ES-I3 (cell line): Measurements from ENCODE around the gene MRPL37.
"Not testable (repeated sequence)": the region's sequence is repeated elsewhere in the genome, so short reads cannot be mapped to it uniquely, and the experiment has no call there.

Experiments
- H3K36me3 ChIP-seq: 2 replicates; pipeline ENCODE4 v1.6.1; 2013; ENCODE audit warnings: mild to moderate bottlenecking, low read length, control low read depth, moderate library complexity; ENCODE audit not compliant: insufficient read depth
- H3K4me1 ChIP-seq: 2 replicates; pipeline ENCODE4 v1.6.1; 2013; ENCODE audit warnings: mild to moderate bottlenecking, control low read depth, low read length; ENCODE audit not compliant: insufficient read depth
- H3K9ac ChIP-seq: 2 replicates; pipeline ENCODE4 v1.6.1; 2013; ENCODE audit warnings: low read depth, mild to moderate bottlenecking, low read length, moderate library complexity
- H3K9me3 ChIP-seq: 2 replicates; pipeline ENCODE4 v1.6.1; 2013; ENCODE audit warnings: mild to moderate bottlenecking, low read length, moderate library complexity; ENCODE audit not compliant: control insufficient read depth, insufficient read depth

MRPL37 gene

DNA sequence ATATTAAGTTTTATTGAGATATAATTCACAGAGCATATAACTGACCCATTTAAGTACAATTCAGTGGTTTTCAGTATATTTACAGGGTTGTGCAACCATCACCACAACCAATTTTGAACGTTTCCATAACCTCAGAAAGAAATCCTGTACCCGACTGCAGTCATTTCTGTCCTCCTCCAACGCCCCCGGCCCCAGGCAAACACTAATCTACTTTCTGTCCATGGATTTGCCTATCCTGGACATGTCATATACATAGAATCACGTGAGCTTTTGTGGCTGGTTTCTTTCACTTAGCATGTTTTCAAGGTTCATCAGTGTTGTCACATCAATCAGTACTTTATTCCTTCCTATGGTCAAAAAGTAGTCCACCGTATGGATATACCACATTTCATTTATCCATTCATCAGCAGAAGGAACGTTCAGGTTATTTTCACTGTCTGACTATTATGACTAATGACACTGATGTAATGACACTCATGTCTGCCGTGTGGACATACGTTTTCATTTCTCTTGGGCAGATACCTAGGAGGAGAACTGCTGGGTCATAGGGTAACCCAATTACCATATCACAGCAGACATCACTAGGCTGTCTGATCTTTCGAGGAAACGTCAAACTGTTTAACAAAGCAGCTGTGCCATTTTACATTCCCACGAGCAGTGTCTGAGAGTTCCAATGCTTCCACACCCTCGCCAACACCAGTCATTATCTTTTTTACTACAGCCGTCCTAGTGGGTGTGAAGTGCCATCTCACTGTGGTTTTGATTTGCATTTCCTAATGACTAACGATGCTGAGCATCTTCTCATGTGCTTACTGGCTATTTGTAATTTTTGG, 30.8 kb downstream of the MRPL37 start:
- Histone ChIP-seq H3K9me3 (no peaks in the 10 kb centered on the region), H3K36me3 (no peaks in the 10 kb centered on the region; the same call in 1 of the 2 replicates), H3K9ac (no peak overlapping the region), H3K4me1 (peaks cover 5% of the 10 kb centered on the region; the same call in 1 of the 2 replicates)

DNA sequence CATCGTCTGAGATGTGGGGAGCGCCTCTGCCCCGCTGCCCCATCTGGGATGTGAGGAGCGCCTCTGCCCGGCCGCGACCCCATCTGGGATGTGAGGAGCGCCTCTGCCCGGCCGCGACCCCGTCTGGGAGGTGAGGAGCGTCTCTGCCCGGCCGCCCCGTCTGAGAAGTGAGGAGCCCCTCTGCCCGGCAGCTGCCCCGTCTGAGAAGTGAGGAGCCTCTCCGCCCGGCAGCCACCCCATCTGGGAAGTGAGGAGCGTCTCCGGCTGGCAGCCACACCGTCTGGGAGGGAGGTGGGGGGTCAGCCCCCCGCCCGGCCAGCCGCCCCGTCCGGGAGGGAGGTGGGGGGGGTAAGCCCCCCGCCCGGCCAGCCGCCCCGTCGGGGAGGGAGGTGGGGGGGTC, 33.2 kb downstream of the MRPL37 start:
- not testable (repeated sequence) for H3K9ac ChIP-seq, H3K4me1 ChIP-seq, H3K9me3 ChIP-seq
- peaks cover 12% of the 10 kb centered on the region for H3K36me3 ChIP-seq

DNA sequence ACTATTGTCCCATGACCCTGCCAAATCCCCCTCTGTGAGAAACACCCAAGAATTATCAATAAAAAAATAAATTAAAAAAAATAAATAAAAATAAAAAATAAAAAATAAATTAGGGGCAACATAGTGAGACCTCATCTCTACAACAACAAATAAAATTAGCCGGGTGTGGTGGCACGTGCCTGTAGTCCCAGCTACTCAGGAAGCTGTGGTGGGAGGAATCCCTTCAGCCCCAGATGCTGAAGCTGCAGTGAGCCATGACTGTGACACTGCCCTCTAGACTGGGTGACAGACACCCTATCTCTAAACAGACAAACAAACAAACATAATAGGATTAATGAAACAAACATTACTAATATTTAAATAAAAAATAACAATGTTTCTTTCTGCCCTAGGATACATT, 34.3 kb downstream of the MRPL37 start:
- H3K9ac ChIP-seq: no peak overlapping the region
- no peaks in the 10 kb centered on the region for H3K9me3 ChIP-seq
- H3K4me1 ChIP-seq: no peaks in the 10 kb centered on the region; the same call in 1 of the 2 replicates
- peaks cover 12% of the 10 kb centered on the region for H3K36me3 ChIP-seq

DNA sequence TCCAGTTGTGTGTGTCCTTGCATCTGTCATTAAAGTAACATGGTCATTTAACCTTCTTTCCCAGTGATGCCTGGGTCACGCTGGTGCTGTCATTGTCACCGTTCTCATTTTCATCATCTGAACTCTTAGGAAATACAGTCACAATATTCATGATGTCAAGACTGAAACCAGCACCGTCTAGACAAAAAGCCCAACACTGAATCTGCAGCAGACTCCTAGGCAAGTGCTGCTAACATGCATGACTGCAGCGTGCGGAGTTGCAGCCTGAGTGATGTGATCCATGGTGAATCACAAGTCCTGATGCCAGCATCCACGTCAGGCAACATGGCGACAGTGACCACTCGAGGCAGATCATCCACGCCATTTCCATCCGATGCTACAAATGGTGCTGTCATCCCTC, 37.6 kb downstream of the MRPL37 start:
- no peaks in the 10 kb centered on the region for H3K9me3 ChIP-seq
- no peaks in the 10 kb centered on the region for H3K4me1 ChIP-seq
- no peak overlapping the region for H3K9ac ChIP-seq
- peaks cover 12% of the 10 kb centered on the region for H3K36me3 ChIP-seq

DNA sequence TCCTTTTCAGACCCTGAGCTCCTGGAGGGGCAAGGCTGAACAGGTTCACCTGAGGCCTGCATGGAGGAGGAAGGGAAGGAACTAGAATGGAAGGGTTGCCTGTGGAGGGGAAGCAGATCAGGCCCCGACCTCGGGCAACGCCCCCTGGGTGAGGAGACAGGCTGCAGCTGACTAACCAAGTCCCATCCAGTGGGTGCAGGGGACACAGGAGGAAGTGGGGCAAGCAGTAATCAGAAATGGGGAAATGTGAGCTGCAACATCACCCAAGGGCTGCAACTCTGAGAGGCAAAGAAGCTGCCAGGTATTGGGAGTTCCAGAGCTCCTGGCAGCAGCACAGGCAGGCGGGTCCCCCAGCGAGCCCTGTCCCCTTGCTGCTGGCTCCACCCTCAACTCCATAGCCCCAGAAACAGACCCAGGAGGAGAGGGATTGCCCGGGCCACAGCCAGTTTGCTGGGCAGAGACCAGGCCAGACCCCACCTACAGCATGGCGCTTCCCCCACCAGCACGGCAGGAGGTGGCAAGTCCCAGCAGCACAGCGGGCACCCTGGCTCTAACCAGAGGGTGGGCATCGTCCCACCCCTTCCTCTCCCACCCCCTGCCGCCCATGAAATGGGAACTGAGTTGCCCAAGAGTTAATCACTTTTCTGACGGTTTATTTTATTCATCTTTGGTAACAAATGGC, 38.5 kb downstream of the MRPL37 start:
- Histone ChIP-seq H3K4me1 (no peaks in the 10 kb centered on the region), H3K9me3 (no peaks in the 10 kb centered on the region), H3K9ac (no peak overlapping the region), H3K36me3 (peaks cover 17% of the 10 kb centered on the region)

DNA sequence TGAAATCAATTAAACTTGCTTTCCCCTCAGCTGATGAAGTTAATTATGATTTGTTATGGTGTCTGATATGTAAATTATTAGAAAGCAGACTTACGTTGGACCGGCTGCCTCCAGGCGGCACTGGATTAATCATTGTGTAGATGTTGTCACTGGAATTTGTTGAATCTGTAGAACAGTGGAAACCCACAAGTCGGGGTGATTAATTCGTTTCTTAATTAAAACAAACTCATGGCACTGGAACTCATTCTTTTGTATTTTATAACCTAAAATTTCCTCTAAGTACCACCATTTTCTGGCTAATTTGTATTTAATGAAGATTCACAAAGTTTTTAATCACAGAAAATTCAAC, 39.0 kb downstream of the MRPL37 start:
- H3K9ac ChIP-seq: no peak overlapping the region

DNA sequence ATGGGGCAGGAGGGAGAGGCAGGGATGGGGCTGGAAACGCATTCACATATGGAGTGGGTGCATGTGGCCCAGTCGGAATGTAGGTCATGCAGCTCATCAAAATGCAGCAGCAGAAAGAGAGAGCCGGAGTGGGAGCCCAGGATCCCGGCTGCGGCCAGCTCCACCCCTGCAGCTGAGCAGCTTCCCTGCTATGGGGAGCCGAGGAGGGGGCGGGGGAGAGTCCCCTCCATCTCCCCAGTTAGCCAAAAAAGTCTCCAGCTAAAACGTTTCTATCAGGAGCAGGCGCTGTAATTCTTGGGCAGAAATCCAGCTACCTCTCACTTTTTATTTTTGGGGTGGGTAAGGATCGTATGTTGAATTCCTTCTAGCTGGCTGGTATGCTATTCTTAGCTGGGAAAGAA, 39.7 kb downstream of the MRPL37 start:
- Histone ChIP-seq H3K4me1 (no peaks in the 10 kb centered on the region), H3K9ac (no peak overlapping the region), H3K36me3 (peaks cover 17% of the 10 kb centered on the region), H3K9me3 (no peaks in the 10 kb centered on the region)

More for the DNA sequence above, 39.0 kb downstream of the MRPL37 start:
- Histone ChIP-seq H3K36me3 (peaks cover 17% of the 10 kb centered on the region), H3K4me1 (no peaks in the 10 kb centered on the region), H3K9me3 (no peaks in the 10 kb centered on the region)

DNA sequence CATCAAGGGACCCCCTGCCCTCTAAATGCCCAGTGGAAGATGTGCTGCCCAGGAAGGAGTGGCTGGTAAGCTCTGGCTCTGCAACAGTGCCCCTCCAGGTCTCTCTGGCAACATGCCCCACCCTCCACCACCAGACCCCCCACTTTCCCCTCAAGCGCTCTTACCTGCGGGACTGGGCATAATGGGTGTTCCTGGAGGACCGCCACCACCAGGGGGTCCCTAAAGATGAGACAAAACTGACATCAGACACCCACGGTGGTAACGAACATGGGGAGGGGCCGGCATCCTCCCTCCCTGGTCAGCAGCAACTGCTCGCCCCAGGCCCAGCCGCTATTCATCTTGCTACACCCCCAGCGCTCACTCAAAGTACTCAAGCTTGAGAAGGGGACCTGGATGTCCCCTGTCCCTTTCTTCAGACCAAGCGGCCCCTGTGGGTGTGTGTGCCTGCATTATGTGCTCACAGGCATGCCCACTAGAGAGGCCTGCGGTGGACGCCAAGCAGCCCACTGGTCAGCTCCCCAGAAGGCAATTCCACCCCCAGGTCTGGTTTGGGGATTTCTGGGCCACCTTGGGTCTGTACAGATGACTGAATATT, 40.9 kb downstream of the MRPL37 start:
- Histone ChIP-seq H3K36me3 (peaks cover 17% of the 10 kb centered on the region), H3K9me3 (no peaks in the 10 kb centered on the region), H3K4me1 (no peaks in the 10 kb centered on the region)

DNA sequence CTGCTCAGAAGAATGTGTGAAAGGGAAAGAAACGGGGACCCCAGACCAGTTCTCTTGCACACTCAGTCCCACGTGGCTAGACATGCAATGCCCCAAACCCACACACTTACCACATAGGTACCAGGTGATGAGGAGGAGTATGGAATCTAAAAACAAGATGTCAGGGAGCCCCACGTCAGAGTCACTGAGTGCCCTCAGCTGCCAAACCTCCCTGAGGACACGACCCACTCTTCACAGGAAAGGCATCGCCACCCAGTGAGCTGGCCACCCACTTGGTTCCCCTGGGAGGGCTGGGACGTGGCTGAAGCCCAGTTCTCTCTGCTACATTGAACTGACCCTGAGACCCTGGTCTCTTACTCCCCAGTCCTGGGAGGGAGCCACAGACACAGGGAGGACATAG, 41.4 kb downstream of the MRPL37 start:
- Histone ChIP-seq H3K9me3 (no peaks in the 10 kb centered on the region), H3K9ac (no peak overlapping the region), H3K36me3 (peaks cover 17% of the 10 kb centered on the region), H3K4me1 (no peaks in the 10 kb centered on the region)

More for the DNA sequence above, 40.9 kb downstream of the MRPL37 start:
- no peak overlapping the region for H3K9ac ChIP-seq

DNA sequence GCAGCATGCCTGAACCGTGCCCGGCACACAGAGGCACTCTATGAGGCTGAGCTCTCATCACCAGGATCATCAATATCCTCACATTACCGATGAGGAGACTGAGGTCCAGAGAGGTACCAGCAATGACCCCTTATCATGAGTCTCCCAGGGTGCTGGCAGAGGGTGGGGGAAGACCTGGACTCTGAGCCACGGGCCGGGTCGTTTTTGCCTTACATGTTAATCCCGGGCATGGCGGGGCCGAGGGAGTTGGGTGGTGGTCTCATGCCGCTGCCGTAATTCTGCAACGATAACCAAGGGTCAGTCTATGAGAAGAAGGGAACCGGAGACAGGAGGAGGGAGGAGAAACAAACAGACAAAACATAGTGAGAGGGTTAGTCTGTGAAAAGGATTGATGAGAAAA, 43.1 kb downstream of the MRPL37 start:
- peaks cover 5% of the 10 kb centered on the region for H3K36me3 ChIP-seq
- H3K4me1 ChIP-seq: no peaks in the 10 kb centered on the region
- H3K9ac ChIP-seq: no peak overlapping the region
- H3K9me3 ChIP-seq: no peaks in the 10 kb centered on the region

DNA sequence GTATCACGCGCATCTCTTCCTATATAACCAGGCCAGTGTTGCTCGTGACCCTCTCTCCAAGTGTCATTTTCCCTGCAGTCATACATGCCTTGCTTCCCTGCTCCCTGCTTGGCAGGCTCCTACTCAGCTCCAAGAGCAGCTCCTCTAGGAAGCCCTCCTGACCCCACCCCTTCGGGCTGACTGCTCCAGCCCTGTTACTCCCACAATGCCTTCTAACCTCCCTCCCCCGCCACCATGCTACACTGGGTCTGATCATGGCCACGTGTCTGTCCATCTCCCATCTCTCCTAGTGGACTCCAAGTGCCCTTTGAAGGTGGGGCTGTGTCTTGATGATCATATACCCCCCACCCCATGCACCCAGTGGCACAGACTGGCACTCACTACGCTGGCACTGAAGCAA, 44.7 kb downstream of the MRPL37 start:
- Histone ChIP-seq H3K36me3 (peaks cover 5% of the 10 kb centered on the region), H3K4me1 (no peaks in the 10 kb centered on the region), H3K9me3 (no peaks in the 10 kb centered on the region), H3K9ac (no peak overlapping the region)

DNA sequence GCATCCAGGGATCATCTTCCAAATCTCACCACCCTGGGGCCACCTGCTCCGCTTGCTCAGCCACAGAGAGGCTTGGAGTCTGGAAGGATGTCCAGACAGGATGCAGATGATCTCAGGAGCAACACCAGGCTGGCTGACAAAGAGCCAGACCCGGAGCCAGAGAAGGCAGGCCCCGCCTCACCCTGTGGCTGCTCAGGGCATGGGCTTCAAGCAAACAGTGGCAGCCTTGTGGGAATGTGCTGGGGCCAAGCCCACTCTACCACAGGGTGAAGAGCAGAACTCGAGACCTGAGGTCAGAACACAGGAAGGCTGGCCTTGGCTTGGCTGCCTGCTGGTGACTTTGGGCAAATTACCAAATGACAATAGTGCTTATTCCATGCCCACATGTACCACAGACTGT, 45.5 kb downstream of the MRPL37 start:
- Histone ChIP-seq H3K9me3 (no peaks in the 10 kb centered on the region), H3K36me3 (peaks cover 5% of the 10 kb centered on the region), H3K9ac (no peak overlapping the region), H3K4me1 (peaks cover 3% of the 10 kb centered on the region; the same call in 1 of the 2 replicates)

DNA sequence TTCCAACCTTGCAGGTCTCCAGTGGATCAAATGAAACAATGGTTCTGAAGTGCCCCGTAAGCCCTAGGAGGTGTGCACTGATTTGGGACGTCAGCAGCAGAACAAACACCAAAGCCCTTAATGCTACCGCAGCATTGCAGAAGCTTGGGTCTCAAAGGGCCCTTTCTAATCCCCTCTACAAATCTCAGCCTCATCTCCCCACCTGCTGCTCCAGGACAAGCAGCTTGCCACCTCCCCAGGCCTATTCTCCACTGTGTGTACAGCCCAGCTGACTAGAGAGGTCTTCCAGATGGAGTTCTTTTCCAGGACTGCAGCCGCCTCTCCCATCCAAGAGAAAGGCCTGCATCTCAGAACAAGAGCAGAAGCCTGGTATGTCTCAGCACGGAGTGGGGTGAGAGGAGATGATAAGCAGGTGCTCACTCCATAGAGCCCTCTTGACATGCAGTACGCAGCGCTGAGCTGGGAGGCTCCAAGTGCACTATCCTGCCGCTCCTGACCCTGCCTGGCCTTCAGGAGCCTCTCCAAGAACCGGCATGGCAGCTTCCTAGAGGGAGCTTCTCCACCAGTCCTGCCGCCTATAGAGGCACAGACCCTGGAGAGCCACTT, 46.3 kb downstream of the MRPL37 start:
- Histone ChIP-seq H3K4me1 (peaks cover 3% of the 10 kb centered on the region; the same call in 1 of the 2 replicates), H3K9ac (no peak overlapping the region), H3K36me3 (peaks cover 5% of the 10 kb centered on the region), H3K9me3 (no peaks in the 10 kb centered on the region)

DNA sequence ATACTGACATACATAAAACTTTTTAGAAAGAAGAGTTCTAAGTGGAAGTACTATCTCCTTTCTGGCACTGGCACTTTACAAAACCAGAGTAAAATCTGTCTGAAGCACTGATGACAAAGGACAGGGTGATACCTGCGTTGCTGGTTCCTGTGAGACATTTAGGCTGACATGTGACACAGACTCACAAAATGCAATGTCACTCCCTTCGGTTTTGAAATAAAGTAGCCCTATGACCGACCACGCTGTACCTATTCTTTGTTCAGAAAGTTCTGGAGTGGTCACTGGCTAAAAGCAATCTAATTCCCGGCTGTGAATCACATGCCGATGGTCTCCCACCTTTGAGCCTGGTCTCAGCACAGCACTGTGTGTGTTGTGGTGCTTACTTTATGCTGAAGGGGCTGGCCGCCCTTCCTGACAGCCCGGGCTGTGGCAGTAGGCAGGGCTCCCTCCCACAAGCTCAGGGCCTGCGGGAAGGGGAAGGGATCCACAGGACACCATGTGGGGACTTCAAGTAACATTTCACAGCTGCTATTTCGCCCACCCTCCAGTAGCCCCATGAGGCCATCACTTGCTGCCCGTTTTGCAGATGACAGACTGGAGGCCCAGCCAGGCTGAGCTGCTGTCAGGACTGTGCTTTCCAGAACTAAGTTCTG, 48.0 kb downstream of the MRPL37 start:
- Histone ChIP-seq H3K36me3 (peaks cover 2% of the 10 kb centered on the region), H3K4me1 (peaks cover 3% of the 10 kb centered on the region; the same call in 1 of the 2 replicates)

More for the DNA sequence above, 48.0 kb downstream of the MRPL37 start:
- Histone ChIP-seq H3K9ac (no peak overlapping the region), H3K9me3 (no peaks in the 10 kb centered on the region)
